Fibroblast of the aortic adventitia (primary cell): ENCODE results near the gene ADARB2. TPM values are rescaled to one million over a fixed set of nuclear protein-coding genes. Genes with fewer than 3 reads are reported as not detected.

ENCODE experiments used
- DNase-seq: peaks from one replicate; pipeline ENCODE4 v3.0.0-alpha.2; 2010; ENCODE audit warnings: low read depth
- H3K4me3 ChIP-seq: 2 replicates; pipeline ENCODE4 v1.5.1; 2011; ENCODE audit warnings: low read depth, mild to moderate bottlenecking, control low read depth, low read length, moderate library complexity
- total RNA-seq: library from RNA; depleted of rRNA; stranded (reverse); fragments of >200 nt; gene quantifications from 2 replicates; pipeline ENCODE4 v1.2.3, GENCODE V29; 2012; ENCODE audit warnings: low replicate concordance
- TF ChIP-seq, protein P1 (sequence below): IDR thresholded peaks from 2 replicates; pipeline ENCODE4 v1.5.1; 2011; ENCODE audit warnings: mild to moderate bottlenecking, low read length, control low read depth, inconsistent platforms; ENCODE audit not compliant: insufficient read depth

Gene ADARB2
- total RNA-seq, 1 donor, result not detected

DNA sequence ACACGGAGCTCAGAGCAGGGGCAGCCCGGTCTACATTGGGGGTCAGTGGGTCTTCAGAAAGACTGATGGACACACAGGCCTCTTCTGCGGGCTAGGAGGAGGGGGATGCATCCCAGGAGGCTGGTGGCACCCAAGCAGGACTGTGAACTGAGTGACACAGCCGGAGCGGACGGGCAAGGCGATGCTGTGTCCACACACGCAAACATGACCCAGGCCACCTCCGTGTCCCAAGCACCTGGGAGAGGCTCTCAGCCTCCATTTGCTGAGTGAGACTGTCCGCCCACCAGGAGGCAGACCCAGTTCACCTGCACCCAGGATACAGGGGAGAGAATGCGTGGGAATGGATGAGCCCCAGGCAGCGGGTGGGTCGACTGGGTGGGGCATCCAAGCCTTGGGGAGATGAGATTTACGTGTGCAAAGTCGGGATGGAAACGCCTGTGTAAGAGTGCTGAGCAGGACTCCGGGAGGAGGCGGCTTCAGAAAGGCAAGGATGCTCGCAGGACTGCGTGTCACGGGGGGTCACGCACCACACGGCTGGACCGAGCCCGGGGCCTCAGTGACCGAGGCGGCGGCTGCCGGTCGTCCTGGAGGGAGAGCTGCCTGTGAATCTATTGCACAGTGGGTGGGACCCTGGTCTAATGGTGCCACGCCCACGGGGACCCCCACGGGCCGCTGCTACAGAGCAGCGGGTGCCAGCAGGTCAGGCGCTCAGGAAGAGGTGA is 262.8 kb downstream of the ADARB2 start:
- DNase-seq, result no peak
- TF ChIP-seq, protein P1, sequence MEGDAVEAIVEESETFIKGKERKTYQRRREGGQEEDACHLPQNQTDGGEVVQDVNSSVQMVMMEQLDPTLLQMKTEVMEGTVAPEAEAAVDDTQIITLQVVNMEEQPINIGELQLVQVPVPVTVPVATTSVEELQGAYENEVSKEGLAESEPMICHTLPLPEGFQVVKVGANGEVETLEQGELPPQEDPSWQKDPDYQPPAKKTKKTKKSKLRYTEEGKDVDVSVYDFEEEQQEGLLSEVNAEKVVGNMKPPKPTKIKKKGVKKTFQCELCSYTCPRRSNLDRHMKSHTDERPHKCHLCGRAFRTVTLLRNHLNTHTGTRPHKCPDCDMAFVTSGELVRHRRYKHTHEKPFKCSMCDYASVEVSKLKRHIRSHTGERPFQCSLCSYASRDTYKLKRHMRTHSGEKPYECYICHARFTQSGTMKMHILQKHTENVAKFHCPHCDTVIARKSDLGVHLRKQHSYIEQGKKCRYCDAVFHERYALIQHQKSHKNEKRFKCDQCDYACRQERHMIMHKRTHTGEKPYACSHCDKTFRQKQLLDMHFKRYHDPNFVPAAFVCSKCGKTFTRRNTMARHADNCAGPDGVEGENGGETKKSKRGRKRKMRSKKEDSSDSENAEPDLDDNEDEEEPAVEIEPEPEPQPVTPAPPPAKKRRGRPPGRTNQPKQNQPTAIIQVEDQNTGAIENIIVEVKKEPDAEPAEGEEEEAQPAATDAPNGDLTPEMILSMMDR, result no peak

DNA sequence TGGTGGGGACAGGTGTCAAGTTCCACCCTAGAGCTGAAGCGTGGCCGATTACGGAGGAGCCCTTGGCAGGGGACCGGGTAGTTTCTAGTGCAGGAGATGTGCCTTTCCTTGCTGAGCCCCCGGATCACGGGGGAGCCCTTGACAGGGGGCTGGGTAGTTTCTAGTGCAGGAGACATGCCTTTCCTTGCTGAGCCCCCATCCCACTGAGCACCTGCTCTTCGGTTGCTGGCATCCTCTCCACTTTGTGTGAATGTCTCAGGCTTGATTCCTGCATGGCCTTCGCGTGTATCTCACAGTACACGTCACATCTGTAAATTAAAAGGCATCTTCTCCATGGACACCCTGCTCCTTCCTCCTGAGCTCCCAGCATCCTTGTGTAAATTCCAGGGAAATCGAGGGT is 263.5 kb downstream of the ADARB2 start:
- H3K4me3 ChIP-seq, result no peak overlapping the region
- TF ChIP-seq, protein P1, result no peak

More for the DNA sequence above, 262.8 kb downstream of the ADARB2 start:
- H3K4me3 ChIP-seq, result no peak overlapping the region

DNA sequence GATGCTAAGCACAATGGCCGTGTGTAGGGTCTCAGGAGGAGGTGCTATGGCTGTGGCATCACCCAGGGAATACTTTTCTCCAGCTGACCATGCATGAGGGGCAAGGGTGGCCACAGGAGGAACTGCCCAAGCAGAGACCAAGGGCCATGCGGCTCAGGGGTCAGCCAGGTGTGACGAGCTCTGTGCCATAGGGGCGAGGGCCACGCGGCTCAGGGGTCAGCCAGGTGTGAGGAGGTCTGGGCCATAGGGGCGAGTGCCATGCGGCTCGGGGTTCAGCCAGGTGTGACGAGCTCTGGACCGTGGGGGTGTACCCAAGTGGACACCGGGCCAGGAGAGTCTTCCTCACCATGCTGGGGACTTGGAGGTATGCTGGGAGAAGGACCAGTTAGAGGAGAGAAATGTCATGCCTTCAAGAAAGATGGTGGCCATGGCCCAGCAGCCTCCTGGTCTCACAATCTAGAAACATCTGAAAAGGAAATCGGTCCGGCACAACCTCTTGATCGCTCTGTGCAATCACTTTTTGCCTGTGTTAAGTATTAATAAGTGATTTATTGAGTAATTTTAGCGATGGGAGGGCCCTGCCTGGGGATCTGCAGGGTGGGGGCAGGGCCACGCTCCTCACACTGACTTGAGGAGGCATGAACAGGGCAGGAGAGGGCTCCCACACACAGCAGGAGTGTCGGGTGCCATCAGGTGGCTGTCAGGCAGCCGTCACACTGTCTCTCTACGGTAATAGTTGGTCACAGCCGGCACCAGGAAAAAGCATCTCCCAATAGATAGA is 265.0 kb downstream of the ADARB2 start:
- H3K4me3 ChIP-seq, result no peak overlapping the region
- no peak for DNase-seq
- TF ChIP-seq, protein P1, result no peak

More for the DNA sequence above, 263.5 kb downstream of the ADARB2 start:
- no peak for DNase-seq

DNA sequence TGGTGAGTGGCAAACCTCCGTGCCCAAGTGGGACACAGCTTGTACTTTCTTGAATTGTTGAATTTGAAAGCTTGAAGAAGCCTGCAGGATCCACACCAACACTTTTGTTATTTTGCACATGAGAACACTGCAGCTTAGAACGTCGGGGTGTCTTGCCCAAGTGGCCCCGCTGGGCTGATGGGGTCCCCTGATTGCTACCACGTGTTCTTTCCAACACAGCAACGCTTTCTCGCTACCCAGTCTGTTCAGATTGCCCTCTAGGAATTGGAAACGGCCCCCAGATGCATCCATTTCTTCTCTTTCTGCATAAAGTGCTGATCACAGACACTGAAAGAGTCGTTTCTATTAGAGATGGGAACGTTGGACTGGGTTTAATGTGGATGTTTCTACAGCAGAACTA is 268.5 kb downstream of the ADARB2 start:
- no peak overlapping the region for H3K4me3 ChIP-seq
- TF ChIP-seq, protein P1, result no peak
- no peak for DNase-seq

DNA sequence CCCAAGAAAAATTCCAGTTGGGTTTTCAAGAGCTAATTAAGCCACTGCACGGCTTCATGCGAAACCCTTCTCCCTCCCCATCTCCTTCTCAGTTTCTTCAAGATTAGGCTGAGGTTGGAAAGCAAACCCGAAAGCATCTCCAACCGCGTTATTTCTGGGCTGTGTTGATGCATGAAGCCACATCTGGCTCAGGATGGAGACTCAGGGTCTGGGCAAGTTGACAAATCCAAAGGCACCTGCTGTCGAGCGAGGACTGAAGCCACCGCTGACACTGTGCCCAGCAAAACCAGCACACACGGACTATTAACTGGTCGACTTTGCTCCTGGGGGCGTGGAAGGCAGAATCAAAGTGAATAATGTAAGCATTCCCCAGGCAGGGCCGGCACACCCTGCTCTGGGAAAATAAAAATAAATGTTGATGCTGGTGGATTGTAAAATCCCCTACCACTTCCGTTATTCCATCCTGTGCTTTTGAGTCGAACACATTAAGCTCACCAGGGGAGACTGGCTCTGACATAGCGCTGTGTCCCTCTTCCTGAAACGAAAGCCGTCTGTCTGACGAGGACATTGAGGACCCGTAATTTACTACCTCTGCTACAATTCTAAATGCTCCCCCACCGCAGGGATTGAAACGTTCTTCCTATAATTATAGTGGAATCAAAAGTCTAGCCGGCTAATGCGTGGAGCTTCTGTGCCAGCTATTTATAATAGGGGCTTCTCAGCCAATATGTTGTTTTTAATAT is 269.8 kb downstream of the ADARB2 start:
- TF ChIP-seq, protein P1, result no peak
- no peak overlapping the region for H3K4me3 ChIP-seq

DNA sequence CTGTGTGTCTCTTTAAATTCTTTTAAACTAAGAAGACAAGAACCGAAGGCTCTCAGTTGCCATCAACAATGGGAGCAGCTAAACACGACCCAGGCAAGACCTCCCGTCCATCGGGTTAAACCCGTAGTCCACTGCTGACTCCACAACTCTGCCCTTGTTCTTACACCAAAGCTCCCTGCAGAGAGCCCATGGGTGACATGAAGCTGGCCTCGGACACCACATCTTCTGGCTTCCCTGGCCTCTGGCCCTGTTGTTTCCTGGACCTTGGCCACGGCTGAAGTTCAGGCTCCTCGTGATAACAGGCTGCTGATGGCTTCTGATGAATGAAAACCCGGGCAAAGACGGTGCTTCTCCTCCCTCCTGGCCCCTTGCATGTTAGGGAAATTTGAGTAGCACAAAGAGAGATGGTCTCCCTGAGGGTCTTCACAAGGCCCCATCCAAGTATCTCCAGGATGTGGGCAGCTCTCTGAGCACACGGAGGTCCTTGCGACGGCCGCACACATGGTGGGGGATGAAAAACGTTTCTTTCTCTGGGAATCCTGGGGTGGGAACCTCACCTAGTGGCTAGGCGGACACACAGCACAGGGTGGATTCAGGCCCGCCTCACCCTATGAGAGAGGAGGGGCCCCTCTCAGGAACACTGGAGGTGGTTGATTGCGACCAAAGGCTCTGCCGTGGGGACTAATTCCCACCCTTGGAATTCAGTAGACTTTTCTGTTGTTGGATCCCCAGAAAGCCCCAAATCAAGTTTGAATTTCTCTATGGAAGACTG is 271.1 kb downstream of the ADARB2 start:
- H3K4me3 ChIP-seq, result no peak overlapping the region
- TF ChIP-seq, protein P1, result no peak
- DNase-seq, result no peak

More for the DNA sequence above, 269.8 kb downstream of the ADARB2 start:
- no peak for DNase-seq
